Naive thymus-derived CD4-positive, alpha-beta T cell (primary cell): ENCODE measurements around the gene CADM1. TPM values are rescaled to one million over a fixed set of nuclear protein-coding genes. Genes with fewer than 3 reads are reported as not detected.

Experiments used
- ATAC-seq: fragments of 150-1000 bp; cut with Tn5 transposase; 2 replicates; pipeline ENCODE4 v1.10.0; 2021; ENCODE audit warnings: mild to moderate bottlenecking, moderate library complexity
- CTCF ChIA-PET: fragments of 350-600 bp; sonication (Branson Sonifier 250); formaldehyde crosslinking; loops from one replicate; lab custom pipeline; 2021; ENCODE audit warnings: antibody characterized with exemption; lab: Charles Lee
- POLR2A ChIA-PET: fragments of 350-600 bp; sonication (Branson Sonifier 250); formaldehyde crosslinking; loops from one replicate; lab custom pipeline; 2021; ENCODE audit warnings: antibody characterized with exemption, inconsistent platforms; lab: Charles Lee
- DNase-seq, 9 donors: peaks; one replicate each; pipeline versions ENCODE4 v3.0.0 to v3.0.0-alpha.2; 2020 to 2022; ENCODE audit warnings: mixed read lengths in 1 of 9
- H3K27ac ChIP-seq: one replicate; pipeline ENCODE4 v1.7.0; 2013; ENCODE audit warnings: mild to moderate bottlenecking, low read depth, low read length, moderate library complexity
- H3K27me3 ChIP-seq, 2 donors: one replicate each; pipeline ENCODE4 v1.7.0; 2013; ENCODE audit warnings: low read length in 2 of 2, mild to moderate bottlenecking in 2 of 2, moderate library complexity in 2 of 2; ENCODE audit not compliant: control insufficient read depth in 2 of 2, insufficient read depth in 2 of 2
- H3K36me3 ChIP-seq, 3 experiments: 1 replicate in 2 of 3; 2 replicates in 1 of 3; pipeline ENCODE4 v1.7.0; 2013; ENCODE audit warnings: low read length in 3 of 3, mild to moderate bottlenecking in 3 of 3, moderate library complexity in 1 of 3; ENCODE audit not compliant: insufficient read depth in 3 of 3, control insufficient read depth in 2 of 3
- H3K4me1 ChIP-seq, 2 donors: one replicate each; pipeline ENCODE4 v1.7.0; 2013; ENCODE audit warnings: low read length in 2 of 2, mild to moderate bottlenecking in 2 of 2, moderate library complexity in 1 of 2; ENCODE audit not compliant: control insufficient read depth in 2 of 2, insufficient read depth in 2 of 2
- H3K4me3 ChIP-seq: 2 replicates; pipeline ENCODE4 v1.7.0; 2013; ENCODE audit warnings: mild to moderate bottlenecking, low read length
- H3K9me3 ChIP-seq, 3 experiments: 1 replicate in 2 of 3; 2 replicates in 1 of 3; pipeline ENCODE4 v1.7.0; 2013; ENCODE audit warnings: low read length in 3 of 3; ENCODE audit not compliant: control insufficient read depth in 2 of 3
- H3K27ac Mint-ChIP-seq, 9 donors: one replicate each; pipeline ENCODE4 v1.8.0; 2020 to 2022; ENCODE audit warnings: mixed read lengths in 9 of 9, mild to moderate bottlenecking in 8 of 9, moderate library complexity in 5 of 9, inconsistent platforms in 2 of 9
- H3K27me3 Mint-ChIP-seq, 5 donors: one replicate each; pipeline ENCODE4 v1.8.0; 2021 to 2022; ENCODE audit warnings: mixed read lengths in 5 of 5, mild to moderate bottlenecking in 1 of 5
- H3K36me3 Mint-ChIP-seq, 5 donors: one replicate each; pipeline ENCODE4 v1.8.0; 2020 to 2022; ENCODE audit warnings: mixed read lengths in 5 of 5, mild to moderate bottlenecking in 3 of 5, inconsistent platforms in 1 of 5
- H3K4me1 Mint-ChIP-seq, 7 donors: one replicate each; pipeline ENCODE4 v1.8.0; 2020 to 2022; ENCODE audit warnings: mixed read lengths in 7 of 7, mild to moderate bottlenecking in 3 of 7, inconsistent platforms in 1 of 7
- H3K4me3 Mint-ChIP-seq, 10 donors: one replicate each; pipeline ENCODE4 v1.8.0; 2020 to 2022; ENCODE audit warnings: mild to moderate bottlenecking in 10 of 10, mixed read lengths in 10 of 10, moderate library complexity in 6 of 10, inconsistent platforms in 2 of 10
- H3K9me3 Mint-ChIP-seq, 11 donors: one replicate each; pipeline ENCODE4 v1.8.0; 2020 to 2022; ENCODE audit warnings: mixed read lengths in 11 of 11, mild to moderate bottlenecking in 4 of 11, inconsistent platforms in 1 of 11, moderate library complexity in 1 of 11
- intact Hi-C, 2 donors: fragments of 100-400 bp; cut with micrococcal nuclease; formaldehyde crosslinking; loops; one replicate each; pipeline ENCODE4 v1.15.1; 2023
- polyA plus RNA-seq, 2 donors: library from polyadenylated mRNA; unstranded; fragments of 300-500 nt; fragmentation: Illumina TruSeq; gene quantifications; one replicate each; pipeline ENCODE4 v1.2.3, GENCODE V29; 2021
- total RNA-seq, 6 experiments: library from RNA in 5 of 6; stranded (reverse) in 5 of 6; gene quantifications; 1 replicate in 5 of 6; 2 replicates in 1 of 6; pipeline ENCODE4 v1.2.3 and lab custom pipeline; 2021 to 2026

Gene CADM1
- total and polyA plus RNA-seq, 7 experiments from 2014 or later = 0.29 to 2.7 (median 0.69) TPM

GRCh38 chr11:115326526-115326925, 177.7 kb downstream of the CADM1 start:
- ATAC-seq (no peak), DNase-seq (no peak)
- H3K27ac Mint-ChIP-seq = no peak overlapping the region
- no peaks in the 10 kb centered on the region for H3K36me3 Mint-ChIP-seq
- peaks cover 0 to 9% (median 0%) of the 10 kb centered on the region in 7 donors for H3K4me1 Mint-ChIP-seq
- no peaks in the 10 kb centered on the region for H3K36me3 ChIP-seq
- ChIA-PET POLR2A (no interaction called here), CTCF (no interaction called here)
- peaks cover 4 to 8% (median 7%) of the 10 kb centered on the region in 5 donors for H3K27me3 Mint-ChIP-seq
- no peaks in the 10 kb centered on the region for H3K9me3 Mint-ChIP-seq
- no peak overlapping the region for H3K4me3 Mint-ChIP-seq
- no peaks in the 10 kb centered on the region for H3K4me1 ChIP-seq
- no peaks in the 10 kb centered on the region for H3K9me3 ChIP-seq
- intact Hi-C loops = no loop called here
- no peaks in the 10 kb centered on the region for H3K27me3 ChIP-seq
- H3K4me3 ChIP-seq = no peak overlapping the region
- H3K27ac ChIP-seq = no peak overlapping the region

GRCh38 chr11:115325523-115325922, 178.7 kb downstream of the CADM1 start:
- no peaks in the 10 kb centered on the region for H3K9me3 Mint-ChIP-seq
- Histone ChIP-seq H3K36me3 (no peaks in the 10 kb centered on the region), H3K27ac (no peak overlapping the region), H3K9me3 (no peaks in the 10 kb centered on the region), H3K4me1 (no peaks in the 10 kb centered on the region), H3K4me3 (no peak overlapping the region), H3K27me3 (no peaks in the 10 kb centered on the region)
- H3K4me1 Mint-ChIP-seq = peaks cover 0 to 9% (median 0%) of the 10 kb centered on the region in 7 donors
- POLR2A ChIA-PET = no interaction called here
- no peaks in the 10 kb centered on the region for H3K36me3 Mint-ChIP-seq
- no peak overlapping the region for H3K27ac Mint-ChIP-seq
- H3K4me3 Mint-ChIP-seq = no peak overlapping the region
- ATAC-seq (no peak), DNase-seq (no peak)
- CTCF ChIA-PET = no interaction called here
- peaks cover 4 to 9% (median 7%) of the 10 kb centered on the region in 5 donors for H3K27me3 Mint-ChIP-seq
- intact Hi-C loops = loop anchor here in 1 of 2 donors (2.0 kb wide), 1 partner anchor 899 kb away; no protein-coding TSS in a partner anchor

- ATAC-seq (peak; percentile 59), DNase-seq (peak in 7 of 9 donors; percentile 9 to 34 (median 21))
- Histone ChIP-seq H3K36me3 (no peaks in the 10 kb centered on the region), H3K27me3 (no peaks in the 10 kb centered on the region), H3K4me3 (no peak overlapping the region), H3K4me1 (no peaks in the 10 kb centered on the region), H3K9me3 (no peaks in the 10 kb centered on the region), H3K27ac (no peak overlapping the region)
- no peaks in the 10 kb centered on the region for H3K9me3 Mint-ChIP-seq
- POLR2A ChIA-PET = no interaction called here
- intact Hi-C loops = loop anchor here in 1 of 2 donors (1.0 to 5.0 kb wide), 3 partner anchors 900 to 1172 kb away; no protein-coding TSS in a partner anchor
- CTCF ChIA-PET = no interaction called here
- peak overlapping the region in 1 of 10 donors; percentile 20 for H3K4me3 Mint-ChIP-seq
- no peaks in the 10 kb centered on the region for H3K36me3 Mint-ChIP-seq
- H3K4me1 Mint-ChIP-seq = peaks cover 0 to 9% (median 0%) of the 10 kb centered on the region in 7 donors
- H3K27ac Mint-ChIP-seq = no peak overlapping the region
- peaks cover 4 to 9% (median 7%) of the 10 kb centered on the region in 5 donors for H3K27me3 Mint-ChIP-seq
Observed at GRCh38 chr11:115324581-115325432, 179.4 kb downstream of the CADM1 start.

DNA sequence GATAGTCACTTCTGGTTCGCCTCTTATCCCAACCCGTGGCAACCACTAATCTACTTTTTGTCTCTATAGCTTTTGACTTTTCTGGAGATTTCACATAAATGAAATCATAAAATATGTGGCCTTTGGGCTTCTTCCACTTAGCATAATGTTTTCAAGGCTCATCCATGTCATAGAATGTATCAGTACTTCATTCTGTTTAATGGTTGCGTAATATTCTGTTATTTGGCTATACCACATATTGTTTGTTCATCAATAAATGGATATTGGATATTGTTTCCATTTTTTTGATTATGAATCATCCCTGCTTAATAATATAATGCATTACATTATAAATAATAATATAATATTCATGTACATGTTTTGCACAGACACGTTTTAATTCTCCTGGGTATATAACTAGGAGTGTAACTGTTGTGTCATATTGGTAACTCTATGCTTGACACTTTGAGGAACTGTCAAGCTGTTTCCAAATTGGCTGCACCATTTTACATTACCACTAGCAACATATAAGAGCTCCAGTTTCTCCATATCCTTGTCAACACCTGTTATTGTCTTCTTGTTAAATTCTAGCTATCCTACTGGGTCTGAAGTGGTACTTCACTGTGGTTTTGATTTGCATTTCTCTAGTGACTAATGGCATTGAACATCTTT, 181.5 kb downstream of the CADM1 start:
- H3K4me3 Mint-ChIP-seq = no peak overlapping the region
- no peak for ATAC-seq
- peaks cover 4 to 13% (median 9%) of the 10 kb centered on the region in 5 donors for H3K27me3 Mint-ChIP-seq
- Histone ChIP-seq H3K36me3 (no peaks in the 10 kb centered on the region), H3K9me3 (no peaks in the 10 kb centered on the region), H3K27me3 (no peaks in the 10 kb centered on the region), H3K27ac (no peak overlapping the region), H3K4me3 (no peak overlapping the region), H3K4me1 (no peaks in the 10 kb centered on the region)
- POLR2A ChIA-PET = no interaction called here
- no peak overlapping the region for H3K27ac Mint-ChIP-seq
- no peaks in the 10 kb centered on the region for H3K9me3 Mint-ChIP-seq
- H3K36me3 Mint-ChIP-seq = no peaks in the 10 kb centered on the region
- DNase-seq = no peak
- peaks cover 0 to 9% (median 0%) of the 10 kb centered on the region in 7 donors for H3K4me1 Mint-ChIP-seq
- CTCF ChIA-PET = interaction anchor here (1.1 kb wide), 1 partner anchor 9 kb away, joined by 4 read pairs; no protein-coding TSS in a partner anchor
- intact Hi-C loops = loop anchor here in 1 of 2 donors (5.0 kb wide), 1 partner anchor 1175 kb away; no protein-coding TSS in a partner anchor

- Histone ChIP-seq H3K4me1 (no peaks in the 10 kb centered on the region), H3K36me3 (no peaks in the 10 kb centered on the region), H3K27me3 (no peaks in the 10 kb centered on the region), H3K9me3 (no peaks in the 10 kb centered on the region), H3K4me3 (no peak overlapping the region), H3K27ac (no peak overlapping the region)
- DNase-seq = no peak
- ATAC-seq = no peak
- intact Hi-C loops = loop anchor here in 1 of 2 donors (5.0 kb wide), 1 partner anchor 1176 kb away; no protein-coding TSS in a partner anchor
- Mint-ChIP-seq H3K4me1 (peaks cover 0 to 9% (median 0%) of the 10 kb centered on the region in 7 donors), H3K4me3 (no peak overlapping the region), H3K36me3 (no peaks in the 10 kb centered on the region), H3K27ac (no peak overlapping the region), H3K9me3 (no peaks in the 10 kb centered on the region), H3K27me3 (peaks cover 4 to 13% (median 7%) of the 10 kb centered on the region in 5 donors)
- ChIA-PET CTCF (no interaction called here), POLR2A (no interaction called here)
Observed at GRCh38 chr11:115321605-115322289, 182.5 kb downstream of the CADM1 start.

DNA sequence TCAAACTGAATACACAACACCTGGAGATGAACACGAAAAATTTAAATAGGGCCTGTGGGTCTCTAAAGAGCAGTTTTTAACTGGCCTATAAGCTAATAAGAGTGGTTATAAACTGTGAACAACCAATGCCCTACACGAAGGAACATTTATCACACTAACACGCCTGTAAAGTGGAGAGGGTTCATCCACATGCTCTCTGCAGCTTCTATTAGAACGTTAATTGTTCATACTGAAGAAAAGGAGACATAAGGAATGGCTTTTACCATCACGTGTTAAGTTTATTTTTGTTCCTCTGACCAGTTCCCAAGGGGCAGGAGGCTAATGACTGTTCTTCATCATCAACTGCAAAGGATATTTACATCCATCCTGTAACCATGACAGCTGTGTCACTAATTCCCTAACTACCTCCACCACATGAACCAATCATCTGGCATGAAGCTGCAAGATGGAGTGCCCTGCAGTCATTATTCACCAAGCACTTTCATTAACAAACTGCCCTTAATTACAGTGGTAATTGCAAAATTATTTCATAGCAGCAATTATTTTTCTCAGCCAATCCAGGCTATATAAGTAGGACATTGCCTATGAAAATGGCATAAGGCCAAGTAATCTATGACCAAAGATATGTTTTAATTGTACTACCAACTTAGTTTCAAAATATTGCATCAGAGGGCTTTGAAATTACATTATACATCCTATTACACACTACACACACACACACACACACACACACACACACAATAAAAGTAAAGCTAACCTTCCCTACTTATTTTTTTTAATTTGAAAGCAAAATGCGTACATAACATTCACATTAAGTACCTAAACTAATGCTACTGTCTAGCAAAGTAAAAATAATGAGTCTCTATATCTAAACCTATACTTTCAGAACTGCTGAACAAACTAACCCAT, 186.7 kb downstream of the CADM1 start:
- H3K9me3 ChIP-seq = no peaks in the 10 kb centered on the region
- ChIA-PET CTCF (no interaction called here), POLR2A (no interaction called here)
- H3K27ac ChIP-seq = no peak overlapping the region
- Mint-ChIP-seq H3K4me1 (no peaks in the 10 kb centered on the region), H3K4me3 (no peak overlapping the region), H3K9me3 (no peaks in the 10 kb centered on the region), H3K27ac (no peak overlapping the region), H3K27me3 (peaks cover 4 to 15% (median 7%) of the 10 kb centered on the region in 5 donors), H3K36me3 (no peaks in the 10 kb centered on the region)
- H3K36me3 ChIP-seq = no peaks in the 10 kb centered on the region
- no peak overlapping the region for H3K4me3 ChIP-seq
- DNase-seq (no peak), ATAC-seq (no peak)
- intact Hi-C loops = no loop called here
- H3K27me3 ChIP-seq = no peaks in the 10 kb centered on the region
- H3K4me1 ChIP-seq = no peaks in the 10 kb centered on the region
